Femur (tissue), 1 donor: Measurements from ENCODE around the gene NUP188.

ENCODE experiments used
- DNase-seq: peaks from one replicate; pipeline ENCODE4 v3.0.0-alpha.2; 2017

The NUP188 gene

DNA sequence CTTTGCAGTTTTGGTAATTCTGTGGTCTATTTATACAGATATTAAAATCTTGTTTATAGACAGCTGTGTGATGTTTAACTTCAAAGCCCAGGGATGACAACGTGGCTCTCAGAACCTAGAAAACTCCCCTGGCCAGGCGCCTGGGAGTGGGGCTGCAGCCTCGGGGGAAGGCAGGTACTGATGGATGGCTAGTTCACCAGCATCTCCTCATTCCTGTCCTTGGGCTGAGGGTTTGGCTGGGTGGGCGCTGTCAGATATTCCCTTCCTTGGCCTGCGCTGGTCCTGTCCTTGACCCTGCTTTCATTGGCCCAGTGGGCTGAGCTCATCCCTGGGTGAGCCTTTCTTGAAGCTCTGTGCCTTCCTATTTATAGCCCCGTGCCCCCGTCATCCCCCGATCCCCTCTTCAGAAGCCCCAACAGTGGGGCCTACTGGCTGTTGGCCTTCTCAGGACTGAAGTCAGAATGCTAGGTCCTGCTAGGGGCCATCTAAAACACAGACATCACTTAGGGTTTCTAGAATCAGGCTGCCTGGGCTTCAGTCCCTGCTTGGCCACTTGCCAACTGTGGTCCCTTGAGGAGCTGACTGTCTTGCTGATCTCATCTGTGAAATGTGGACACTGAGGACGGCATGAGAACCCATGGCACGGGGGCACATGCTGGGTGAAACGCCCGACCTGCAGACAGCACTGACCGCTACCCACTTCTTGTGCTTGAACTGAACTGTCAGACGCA lies 59.7 kb downstream of the NUP188 start:
- peak; percentile 62 for DNase-seq

DNA sequence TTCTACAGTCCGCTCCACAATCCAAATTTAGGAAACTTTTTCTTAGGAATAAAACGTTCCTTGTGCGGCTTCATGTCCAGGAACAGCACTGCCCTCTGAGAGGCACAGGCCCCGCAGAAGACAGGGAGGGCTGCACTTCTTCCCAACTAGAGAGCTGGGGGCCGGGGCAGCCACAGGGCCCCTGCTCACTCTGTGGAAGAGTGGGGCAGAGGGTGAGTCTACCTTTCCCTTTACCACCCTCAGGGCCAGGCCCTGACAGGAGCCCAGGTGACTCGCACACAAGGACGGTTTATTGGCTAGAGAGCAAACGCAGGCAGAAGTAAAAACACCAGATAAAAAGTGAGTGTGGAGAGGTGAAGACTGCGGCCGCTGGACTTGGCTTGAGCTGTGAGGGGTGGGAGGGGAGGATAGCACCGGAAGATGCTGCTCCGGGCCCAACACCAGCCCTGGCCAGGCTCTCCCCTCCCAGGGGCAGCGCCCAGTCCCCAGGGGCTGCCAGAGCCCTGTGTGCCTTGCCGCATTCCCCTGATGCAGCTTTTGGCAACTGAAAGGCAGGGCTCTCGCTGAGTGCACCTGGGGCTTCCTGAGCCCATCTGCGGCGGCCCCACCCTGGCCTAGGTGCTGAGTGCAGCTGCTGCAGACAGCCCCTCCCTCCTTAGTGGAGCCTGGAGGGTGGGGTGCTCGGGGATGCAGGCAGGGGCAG lies 60.4 kb downstream of the NUP188 start:
- DNase-seq: no peak

DNA sequence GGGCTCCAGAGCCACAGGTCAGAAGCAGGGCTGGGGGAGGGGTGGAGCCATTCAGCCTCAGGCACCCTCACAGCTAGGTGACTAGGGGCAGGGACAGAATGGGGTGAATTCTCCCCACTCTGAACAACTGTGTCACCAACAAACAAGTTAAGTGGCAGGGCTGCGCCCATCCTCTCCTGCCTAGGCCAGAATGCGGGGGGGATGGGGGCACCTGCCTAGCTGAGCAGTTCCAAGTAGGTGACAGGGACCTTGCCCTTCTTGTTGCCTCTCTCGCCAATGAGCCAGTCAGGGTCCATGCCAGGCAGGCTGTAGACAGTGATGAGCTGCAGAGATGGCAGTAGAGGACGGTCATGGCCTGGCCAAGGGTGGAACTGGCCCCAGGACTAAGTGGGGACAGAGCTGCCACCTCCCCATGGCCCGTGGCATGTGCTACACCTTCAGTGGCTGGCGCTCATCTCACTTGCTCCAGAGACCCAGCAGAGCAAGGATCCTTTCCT lies 61.0 kb downstream of the NUP188 start:
- DNase-seq: no peak

- no peak for DNase-seq
Measured at GRCh38 chr9:129008986-129009583, 61.6 kb downstream of the NUP188 start.

DNA sequence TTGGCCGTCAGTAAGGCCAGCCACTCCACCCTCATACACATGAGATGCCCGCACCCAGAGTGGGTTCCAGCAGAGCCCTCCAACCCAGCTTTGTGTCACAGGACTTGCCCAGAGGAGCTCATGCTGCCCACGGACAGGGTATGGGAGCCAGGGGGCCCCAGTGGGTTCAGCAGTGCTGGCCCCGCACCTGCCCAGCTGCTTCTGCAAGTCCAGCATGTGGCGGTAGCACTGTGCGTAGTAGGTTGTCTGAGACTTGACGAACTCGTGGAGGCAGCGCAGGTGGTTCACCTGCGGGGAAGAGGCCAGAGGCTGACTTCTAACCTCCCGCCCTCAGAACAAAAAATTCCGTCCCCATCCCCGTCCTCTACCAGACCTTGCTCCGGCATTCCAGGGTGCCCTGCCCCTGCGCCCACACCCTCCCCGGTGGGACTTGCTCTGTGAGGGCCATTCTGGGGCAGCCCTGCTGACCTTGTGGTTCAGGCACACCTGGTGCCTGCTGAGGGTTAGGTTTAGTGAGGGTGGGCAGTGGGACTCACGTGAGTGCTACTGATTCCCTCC lies 62.2 kb downstream of the NUP188 start:
- DNase-seq: no peak

DNA sequence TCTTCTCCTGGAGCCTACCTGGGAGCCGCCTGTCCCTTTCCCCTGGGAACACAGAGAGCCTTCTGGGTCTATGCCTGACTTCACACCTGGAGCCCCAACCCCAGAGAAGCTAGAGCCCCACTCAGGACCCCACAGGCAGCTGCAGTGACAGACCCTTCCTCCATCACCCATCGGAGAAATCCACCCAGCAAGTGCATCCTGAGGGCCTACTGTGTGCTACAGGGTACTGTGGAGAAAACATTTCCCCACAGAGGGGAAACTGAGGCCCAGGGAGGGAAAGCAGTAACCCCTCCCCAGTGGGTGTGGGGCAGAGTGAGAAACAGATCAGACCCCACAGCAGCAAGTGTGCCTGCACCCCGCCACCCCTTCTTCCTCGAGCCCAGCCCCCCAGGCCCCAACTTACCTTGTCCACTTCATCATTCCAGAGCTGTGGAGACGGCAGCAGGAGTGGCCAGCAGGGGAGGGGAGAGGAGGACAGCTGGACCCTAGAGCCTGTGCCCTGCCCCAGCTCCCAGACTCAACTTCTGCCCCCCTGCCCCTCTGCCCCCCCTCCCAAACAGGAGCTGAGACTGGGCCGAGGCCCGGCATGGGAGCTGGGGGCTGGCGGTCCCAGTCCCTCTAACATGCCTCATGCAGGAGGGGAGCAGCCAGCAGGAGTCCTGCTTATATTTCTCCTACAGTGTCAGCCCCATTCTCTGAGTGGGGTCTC lies 62.9 kb downstream of the NUP188 start:
- no peak for DNase-seq

DNA sequence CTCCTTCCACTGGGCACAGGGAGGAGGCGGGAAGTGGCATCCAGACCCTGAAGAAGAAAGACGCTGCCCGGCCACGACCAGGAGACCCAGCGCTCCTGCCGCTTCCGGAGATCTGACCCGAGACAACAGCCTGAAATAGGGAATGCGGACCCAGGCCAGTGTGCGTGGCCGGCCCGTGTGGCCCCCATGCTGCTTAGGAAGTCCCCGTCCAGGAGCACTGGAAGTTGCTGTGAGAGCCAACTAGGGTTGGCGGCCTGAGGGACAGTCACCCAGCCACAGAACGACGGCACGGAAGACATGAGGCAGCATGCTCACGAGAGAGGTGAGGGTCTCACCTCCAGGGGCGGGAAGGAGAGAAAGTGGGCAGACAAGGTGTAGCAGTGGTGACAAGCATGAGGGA lies 63.7 kb downstream of the NUP188 start:
- DNase-seq: no peak

DNA sequence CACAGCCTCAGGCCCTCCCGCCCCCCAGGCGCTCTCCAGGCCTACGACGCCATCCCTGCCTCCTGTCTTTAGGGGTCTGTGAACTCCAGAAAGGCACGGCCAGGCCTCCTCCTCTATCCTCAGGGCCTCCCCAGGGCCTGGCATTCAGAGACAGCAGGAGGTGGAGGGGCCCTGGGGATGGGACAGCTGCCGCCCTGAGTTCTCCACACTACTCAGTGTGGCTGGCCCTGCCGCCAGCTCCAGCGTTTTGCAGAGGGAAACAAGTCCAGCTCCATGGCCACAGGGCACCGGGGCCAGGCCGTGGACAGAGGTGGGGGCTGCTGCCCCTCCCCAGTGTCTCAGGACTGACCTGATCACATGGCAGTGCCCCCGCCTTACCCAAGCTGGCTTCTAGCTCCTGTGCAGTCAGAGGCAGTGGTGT lies 64.3 kb downstream of the NUP188 start:
- no peak for DNase-seq

- no peak for DNase-seq
Measured at GRCh38 chr9:129012343-129012742, 64.8 kb downstream of the NUP188 start.

DNA sequence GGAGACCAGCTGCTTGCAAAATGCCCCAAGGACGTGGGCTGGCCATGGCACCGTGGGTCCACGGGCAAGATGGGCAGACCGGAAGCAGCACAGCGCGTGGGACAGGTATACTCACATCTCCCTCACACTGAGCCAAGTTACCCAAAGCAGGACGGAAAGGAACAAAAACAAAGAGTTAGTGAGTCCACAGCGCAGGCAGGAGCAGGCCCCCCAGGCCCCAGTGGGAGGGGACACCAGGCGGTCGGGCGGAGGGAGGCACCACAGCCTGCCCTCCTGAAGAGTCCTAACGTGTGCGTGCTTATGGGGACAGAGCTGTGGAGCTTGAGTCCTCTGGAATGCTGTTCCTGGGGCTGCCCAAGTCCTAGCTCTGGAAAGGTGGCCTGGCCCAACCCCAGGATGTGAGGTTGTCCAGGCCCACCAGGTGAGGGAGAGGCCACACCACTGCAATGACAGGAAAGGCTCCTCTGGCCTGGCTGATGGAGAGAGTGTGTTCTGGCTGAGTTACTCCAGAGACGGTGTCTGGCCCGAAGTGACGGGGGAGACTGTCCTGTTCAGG lies 65.5 kb downstream of the NUP188 start:
- no peak for DNase-seq

- DNase-seq: no peak
Measured at GRCh38 chr9:129013674-129014073, 66.2 kb downstream of the NUP188 start.

GRCh38 chr9:129014124-129014523 lies 66.6 kb downstream of the NUP188 start:
- DNase-seq: no peak

- DNase-seq: no peak
Measured at GRCh38 chr9:129014608-129015007, 67.1 kb downstream of the NUP188 start.

DNA sequence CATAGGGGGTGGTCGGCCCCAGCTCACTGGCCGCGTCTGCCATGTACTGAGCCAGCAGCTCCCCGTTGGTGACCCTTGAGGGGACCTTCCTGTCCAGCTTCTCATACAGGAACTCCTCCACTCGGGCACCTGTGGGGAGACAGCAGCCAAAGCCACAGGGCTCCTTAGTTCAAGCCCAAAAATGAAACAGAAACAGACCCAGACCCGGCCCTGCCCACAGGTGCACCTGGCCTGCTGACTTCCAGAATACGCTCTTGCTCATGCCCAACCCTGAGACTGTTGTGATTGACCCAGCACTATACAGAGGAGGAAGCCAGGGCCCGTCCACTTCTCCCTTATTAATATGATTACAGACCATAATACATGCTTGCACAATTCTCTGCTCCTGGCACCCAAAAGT lies 73.6 kb downstream of the NUP188 start:
- DNase-seq: no peak

DNA sequence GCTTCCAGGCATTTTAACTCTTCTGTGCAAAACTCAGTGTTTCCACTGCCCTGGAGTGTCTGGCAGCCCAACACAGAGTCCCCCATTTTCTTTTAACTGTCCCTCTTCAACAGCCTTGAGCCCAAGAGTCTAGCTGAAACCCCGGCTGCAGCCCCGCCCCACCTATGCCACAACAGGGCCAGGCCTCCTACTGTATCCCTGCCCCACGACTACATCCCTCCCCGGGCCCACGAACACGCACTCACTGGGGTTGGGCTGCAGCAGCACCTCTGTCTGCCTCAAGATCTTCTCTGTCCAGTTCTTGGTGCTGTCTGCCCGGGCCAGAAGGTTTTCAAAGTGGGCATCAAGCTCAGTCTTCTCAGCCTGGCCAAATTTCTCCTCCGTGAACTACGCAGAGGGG lies 74.5 kb downstream of the NUP188 start:
- no peak for DNase-seq

DNA sequence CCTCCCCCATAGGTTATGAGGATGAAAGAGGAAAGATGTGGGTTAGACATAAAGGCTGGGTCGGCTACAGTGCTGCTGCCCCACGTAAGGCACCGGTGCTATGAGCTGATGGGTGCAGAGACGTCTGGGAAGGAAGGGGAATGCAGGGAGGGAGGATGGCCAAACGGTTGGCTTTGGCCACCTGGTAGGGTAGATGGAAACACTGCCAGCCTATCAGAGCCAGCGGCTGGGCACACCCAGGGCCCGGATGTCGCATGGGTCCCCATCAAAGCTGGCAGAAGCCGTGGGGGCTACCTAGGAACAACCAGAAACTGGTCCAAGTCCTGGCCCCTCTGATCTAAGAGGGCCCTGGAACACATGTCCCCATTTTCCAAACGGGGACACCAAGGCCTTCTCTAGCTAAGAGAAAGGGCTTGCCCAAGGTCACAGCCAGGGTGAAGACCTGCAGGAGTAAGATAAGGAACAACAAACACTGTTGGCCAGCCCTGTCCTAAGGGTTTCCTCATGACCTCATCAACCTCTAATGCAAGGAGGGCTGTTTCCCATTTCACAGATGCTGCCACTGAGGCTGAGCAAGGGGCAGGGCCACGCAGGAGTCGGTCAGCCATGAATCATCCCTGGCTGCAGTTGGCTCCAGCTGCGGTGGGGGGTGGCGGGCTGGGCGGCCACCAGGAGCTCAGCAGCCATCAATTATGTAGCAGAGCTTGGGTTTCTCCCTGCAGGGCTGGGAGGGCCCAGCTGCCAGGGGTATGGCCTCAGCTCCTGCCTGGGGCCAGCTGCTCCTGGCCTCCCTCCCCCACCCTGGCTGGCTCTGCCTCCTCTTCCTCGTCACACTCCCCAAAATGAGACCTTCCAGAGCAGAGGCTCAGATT lies 75.8 kb downstream of the NUP188 start:
- DNase-seq: peak; percentile 89

- no peak for DNase-seq
Measured at GRCh38 chr9:129023908-129024233, 76.4 kb downstream of the NUP188 start.

- peak; percentile 58 for DNase-seq
Measured at GRCh38 chr9:129026442-129027223, 79.1 kb downstream of the NUP188 start.

DNA sequence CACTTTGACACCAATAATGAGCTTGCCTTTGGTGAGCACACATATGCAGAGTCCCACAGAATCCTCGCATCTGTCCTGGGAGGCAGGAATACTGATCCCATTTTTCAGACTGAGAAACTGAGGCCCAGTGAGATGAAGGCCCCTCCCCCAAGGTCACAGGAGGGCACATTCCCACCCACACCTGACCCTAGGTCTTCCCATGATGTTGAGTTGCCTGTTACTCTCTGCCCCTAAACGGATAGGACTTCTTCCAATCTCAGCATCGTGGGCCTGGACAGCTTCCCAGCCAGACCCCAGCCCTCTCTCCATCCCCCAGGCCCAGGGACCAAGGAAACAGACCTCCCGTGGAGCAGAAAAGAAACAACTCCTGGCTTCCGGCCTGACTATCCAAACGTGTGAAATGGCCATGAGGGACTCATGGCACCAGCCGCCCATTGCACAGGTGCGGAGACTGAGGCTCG lies 79.8 kb downstream of the NUP188 start:
- no peak for DNase-seq

DNA sequence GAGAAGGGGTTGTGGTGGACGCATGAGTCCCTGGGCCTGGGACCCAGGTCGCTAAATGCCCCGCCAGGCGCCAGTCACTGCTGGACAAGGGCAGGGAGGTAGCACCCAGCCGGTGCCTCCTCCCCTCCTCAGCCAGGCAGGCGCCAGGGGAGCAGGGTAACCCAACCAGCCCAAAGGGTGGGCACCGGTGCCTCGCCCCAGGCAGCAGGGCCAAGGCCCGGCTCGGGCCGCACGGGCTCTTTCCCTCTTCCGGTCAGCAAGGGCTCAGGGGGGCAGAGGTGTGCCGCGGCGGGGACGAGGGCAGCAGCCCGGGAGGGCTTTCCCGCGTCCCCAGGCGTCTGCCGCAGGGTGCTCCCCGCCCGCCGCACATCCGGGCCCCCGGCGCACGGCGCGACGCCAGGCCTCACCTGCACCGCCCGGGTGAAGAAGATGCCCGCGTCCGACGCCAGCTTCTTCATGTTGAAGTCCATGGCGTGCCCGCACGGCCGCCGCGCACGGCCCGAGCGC lies 80.2 kb downstream of the NUP188 start:
- DNase-seq: no peak
